IMR-90 (cell line): ENCODE measurements around the gene ZNF579. TPM values are rescaled to one million over a fixed set of nuclear protein-coding genes. Genes with fewer than 3 reads are reported as not detected.

Experiments
- ATAC-seq: fragments of 200-7000 bp; cut with Tn5 transposase; 2 replicates; pipeline ENCODE4 v1.9.1; 2020; ENCODE audit warnings: low read depth, mild to moderate bottlenecking, moderate library complexity
- BruUV-seq: library from RNA; stranded (reverse); fragments of 400-500 nt; replicated peaks from 2 replicates; lab custom pipeline; 2021; lab: Mats Ljungman, UMichigan
- CTCF ChIA-PET: fragments of 300-600 bp; formaldehyde crosslinking; extraction: SDS; loops from one replicate; lab custom pipeline; 2021; ENCODE audit warnings: antibody characterized with exemption; lab: Yijun Ruan, JAX
- POLR2A ChIA-PET: fragments of 300-600 bp; sonication (Branson Sonifier 250); formaldehyde crosslinking; loops from one replicate; lab custom pipeline; 2022; ENCODE audit warnings: antibody characterized with exemption; ENCODE audit not compliant: unreplicated experiment; lab: Charles Lee
- DNase-seq: peaks from one replicate; pipeline ENCODE4 v3.0.0; 2013
- H2AFZ ChIP-seq: replicated peaks from 2 replicates; pipeline ENCODE3; 2013; ENCODE audit warnings: low read length, mild to moderate bottlenecking; ENCODE audit not compliant: poor library complexity
- H2AK5ac ChIP-seq: 2 replicates; pipeline ENCODE4 v1.6.1; 2013; ENCODE audit warnings: low read depth, low read length, inconsistent platforms
- H2AK9ac ChIP-seq: replicated peaks from 2 replicates; pipeline ENCODE3; 2013; ENCODE audit warnings: mild to moderate bottlenecking, low read depth, low read length, moderate library complexity; ENCODE audit not compliant: poor library complexity
- H2BK120ac ChIP-seq: 2 replicates; pipeline ENCODE4 v1.6.1; 2013; ENCODE audit warnings: low read depth, low read length, inconsistent platforms
- H2BK15ac ChIP-seq: 3 replicates; pipeline ENCODE4 v1.6.1; 2013; ENCODE audit warnings: low read depth, low read length, inconsistent platforms
- H2BK20ac ChIP-seq: 2 replicates; pipeline ENCODE4 v1.6.1; 2013; ENCODE audit warnings: low read depth, mild to moderate bottlenecking, inconsistent platforms, low read length, moderate library complexity
- H2BK5ac ChIP-seq: 2 replicates; pipeline ENCODE4 v1.6.1; 2013; ENCODE audit warnings: mild to moderate bottlenecking, low read depth, low read length, inconsistent platforms; ENCODE audit not compliant: poor library complexity, severe bottlenecking
- H3K14ac ChIP-seq: replicated peaks from 2 replicates; pipeline ENCODE4 v1.6.1; 2013; ENCODE audit warnings: low read depth, low read length, inconsistent platforms
- H3K18ac ChIP-seq: 2 replicates; pipeline ENCODE4 v1.6.1; 2013; ENCODE audit warnings: low read depth, low read length, control low read depth
- H3K23ac ChIP-seq: 2 replicates; pipeline ENCODE4 v1.6.1; 2013; ENCODE audit warnings: low read depth, low read length, inconsistent platforms
- H3K27ac ChIP-seq: 2 replicates; pipeline ENCODE4 v1.5.1; 2013; ENCODE audit warnings: mild to moderate bottlenecking, control low read depth, low read length; ENCODE audit not compliant: insufficient read depth
- H3K27me3 ChIP-seq: 2 replicates; pipeline ENCODE4 v1.6.1; 2013; ENCODE audit warnings: low read length; ENCODE audit not compliant: control insufficient read depth, insufficient read depth
- H3K36me3 ChIP-seq: 2 replicates; pipeline ENCODE4 v1.6.1; 2013; ENCODE audit warnings: low read length, mixed read lengths; ENCODE audit not compliant: control insufficient read depth, insufficient read depth
- H3K4ac ChIP-seq: 2 replicates; pipeline ENCODE4 v1.6.1; 2013; ENCODE audit warnings: low read depth, low read length, inconsistent platforms
- H3K4me1 ChIP-seq: 2 replicates; pipeline ENCODE4 v1.6.1; 2013; ENCODE audit warnings: low read length, mixed read lengths; ENCODE audit not compliant: control insufficient read depth, insufficient read depth
- H3K4me2 ChIP-seq: 2 replicates; pipeline ENCODE4 v1.6.1; 2013; ENCODE audit warnings: low read depth, mild to moderate bottlenecking, control low read depth, low read length, moderate library complexity
- H3K4me3 ChIP-seq: 2 replicates; pipeline ENCODE4 v1.5.1; 2013; ENCODE audit warnings: low read depth, mild to moderate bottlenecking, control low read depth, low read length, moderate library complexity; ENCODE audit not compliant: insufficient read depth
- H3K56ac ChIP-seq: 2 replicates; pipeline ENCODE4 v1.6.1; 2013; ENCODE audit warnings: low read length, inconsistent platforms; ENCODE audit not compliant: insufficient read depth; ENCODE audit errors: extremely low read depth
- H3K79me1 ChIP-seq, 2 experiments: 2 replicates each; pipeline ENCODE4 v1.6.1; 2013; ENCODE audit warnings: low read length in 2 of 2, inconsistent platforms in 1 of 2, low read depth in 1 of 2
- H3K9ac ChIP-seq: 2 replicates; pipeline ENCODE4 v1.6.1; 2013; ENCODE audit warnings: low read depth, low read length, control low read depth
- H3K9me1 ChIP-seq: 2 replicates; pipeline ENCODE4 v1.6.1; 2013; ENCODE audit warnings: low read length, inconsistent platforms; ENCODE audit not compliant: insufficient read depth
- H3K9me3 ChIP-seq: 2 replicates; pipeline ENCODE4 v1.6.1; 2013; ENCODE audit warnings: low read length; ENCODE audit not compliant: control insufficient read depth, insufficient read depth
- H4K20me1 ChIP-seq: 2 replicates; pipeline ENCODE4 v1.6.1; 2013; ENCODE audit warnings: low read length, inconsistent platforms; ENCODE audit not compliant: insufficient read depth
- H4K5ac ChIP-seq: 2 replicates; pipeline ENCODE4 v1.6.1; 2013; ENCODE audit warnings: mild to moderate bottlenecking, low read depth, low read length, control low read depth
- H4K8ac ChIP-seq, 2 experiments: 2 replicates each; pipeline ENCODE4 v1.6.1; 2013; ENCODE audit warnings: low read depth in 2 of 2, low read length in 2 of 2, control low read depth in 1 of 2, inconsistent platforms in 1 of 2
- H4K91ac ChIP-seq: 2 replicates; pipeline ENCODE4 v1.6.1; 2013; ENCODE audit warnings: low read depth, low read length, inconsistent platforms; ENCODE audit not compliant: insufficient read depth
- CEBPB ChIP-seq: IDR thresholded peaks from 2 replicates; pipeline ENCODE4 v1.6.1; 2012; ENCODE audit warnings: low read depth, low read length, improper control_type of control experiment
- WGBS, 2 experiments: methylation state at CpG; one replicate each; pipeline versions ENCODE4 v1.1.5 to v1.1.7; 2013; ENCODE audit warnings: missing lambda C conversion rate in 2 of 2; ENCODE audit not compliant: insufficient read length in 1 of 2; ENCODE audit errors: extremely low coverage in 2 of 2; 5-methylcytosine and 5-hydroxymethylcytosine counted together
- dilution Hi-C: fragments of 300-500 bp; cut with HindIII; formaldehyde crosslinking; loops from one replicate; pipeline ENCODE4 v1.14.3; 2018; ENCODE audit warnings: low sequenced_read_pairs; ENCODE audit not compliant: unreplicated experiment
- in situ Hi-C: fragments of 300-500 bp; cut with MboI; formaldehyde crosslinking; loops from 3 replicates; pipeline ENCODE4 v1.14.3; 2019; ENCODE audit warnings: low sequenced_read_pairs, inconsistent platforms, mixed read lengths
- intact Hi-C: fragments of 100-400 bp; cut with micrococcal nuclease; formaldehyde crosslinking; loops from 2 replicates; pipeline ENCODE4 v1.10.0; 2022
- polyA plus RNA-seq, 3 experiments: library from polyadenylated mRNA; depleted of rRNA; stranded (reverse); fragments of >200 nt; gene quantifications; 2 replicates each; pipeline ENCODE4 v1.2.3, GENCODE V29; 2012; ENCODE audit warnings: low replicate concordance in 1 of 3
- total RNA-seq: library from RNA; depleted of rRNA; stranded (reverse); fragments of >200 nt; gene quantifications from 2 replicates; pipeline ENCODE4 v1.2.3, GENCODE V29; 2012

The ZNF579 gene
- total and polyA plus RNA-seq, 2 of the 4 experiments (the other 2 are of a cell fraction): 0.54 to 9.0 TPM

- Histone ChIP-seq H4K5ac (no peak overlapping the region), H3K56ac (no peak overlapping the region), H2AK9ac (no peak overlapping the region), H4K91ac (no peak overlapping the region), H3K9me1 (no peaks in the 10 kb centered on the region; the same call in 1 of the 2 replicates), H4K8ac (no peak overlapping the region), H3K23ac (no peak overlapping the region), H3K36me3 (peaks cover 39% of the 10 kb centered on the region), H3K4me1 (peaks cover 5% of the 10 kb centered on the region; the same call in 1 of the 2 replicates), H2BK5ac (no peak overlapping the region), H2BK15ac (no peak overlapping the region), H3K18ac (no peak overlapping the region), H3K4ac (no peak overlapping the region), H3K4me2 (no peak overlapping the region), H2BK20ac (no peak overlapping the region), H3K14ac (no peak overlapping the region), H3K4me3 (no peak overlapping the region), H3K27me3 (no peaks in the 10 kb centered on the region), H2AFZ (no peak overlapping the region), H3K27ac (no peak overlapping the region), H2AK5ac (no peak overlapping the region), H3K9ac (no peak overlapping the region), H3K9me3 (no peaks in the 10 kb centered on the region), H2BK120ac (no peak overlapping the region), H3K79me1 (peaks cover 0 to 8% of the 10 kb centered on the region in 2 experiments; a peak in 1 of 4 replicates), H4K20me1 (no peaks in the 10 kb centered on the region)
- CTCF ChIA-PET: no interaction called here
- no TSS peak for BruUV-seq
- POLR2A ChIA-PET: no interaction called here
- no peak for TF ChIP-seq CEBPB
- ATAC-seq (no peak), DNase-seq (no peak)
- WGBS, 2 experiments: no CpG with 5 or more reads among the region's 10 CpGs
- dilution Hi-C loops (no loop called here), in situ Hi-C loops (no loop called here), intact Hi-C loops (no loop called here)
Measured at GRCh38 chr19:55591555-55591954, 10.9 kb upstream of the ZNF579 start.
